HepG2 (cell line): Measurements from ENCODE around the gene DTWD2. TPM values are rescaled to one million over a fixed set of nuclear protein-coding genes. Genes with fewer than 3 reads are reported as not detected.
"Not testable (repeated sequence)": the region's sequence is repeated elsewhere in the genome, so short reads cannot be mapped to it uniquely, and the experiment has no call there.

Source experiments
- ATAC-seq: fragments of 200-7000 bp; cut with Tn5 transposase; 3 replicates; pipeline ENCODE4 v1.9.1; 2020; ENCODE audit warnings: mild to moderate bottlenecking, moderate library complexity
- BruUV-seq: library from RNA; stranded (reverse); fragments of 400-500 nt; replicated peaks from 2 replicates; lab custom pipeline; 2021; lab: Mats Ljungman, UMichigan
- CTCF ChIA-PET: fragments of 300-600 bp; formaldehyde crosslinking; extraction: SDS; loops from one replicate; lab custom pipeline; 2021; ENCODE audit warnings: low total read pairs, inconsistent platforms, low intra/inter-chr PET ratio; lab: Yijun Ruan, JAX
- POLR2A ChIA-PET: fragments of 350-600 bp; sonication (Branson Sonifier 250); formaldehyde crosslinking; loops from one replicate; lab custom pipeline; 2020; ENCODE audit warnings: antibody characterized with exemption, inconsistent platforms; lab: Yijun Ruan, JAX
- DNase-seq: peaks from one replicate; pipeline ENCODE4 v3.0.0-alpha.2; 2015; ENCODE audit warnings: low spot score
- FAIRE-seq: peaks from 3 replicates; lab custom pipeline; 2011; peaks lifted over from hg19 to GRCh38; lab: Jason Lieb, UNC
- H2AFZ ChIP-seq: one replicate; pipeline ENCODE4 v1.6.1; 2011; ENCODE audit warnings: low read length, inconsistent platforms
- H3K27ac ChIP-seq: fragments of 300-600 bp; 3 replicates; pipeline ENCODE4 v1.8.0; 2011; ENCODE audit warnings: mixed run types, mild to moderate bottlenecking, mixed read lengths, low read length, inconsistent platforms; ENCODE audit not compliant: insufficient read depth; ENCODE audit errors: extremely low read length
- H3K27me3 ChIP-seq, 2 experiments: fragments of 200-600 bp in 1 of 2; 2 replicates in 1 of 2; 3 replicates in 1 of 2; pipeline versions ENCODE4 v1.6.0 to v1.8.0; 2011; ENCODE audit warnings: low read length in 2 of 2, mild to moderate bottlenecking in 2 of 2, moderate library complexity in 2 of 2, inconsistent platforms in 1 of 2; ENCODE audit not compliant: insufficient read depth in 2 of 2, control insufficient read depth in 1 of 2
- H3K36me3 ChIP-seq, 2 experiments: fragments of 200-600 bp in 1 of 2; replicated peaks in 1 of 2; 2 replicates in 1 of 2; 3 replicates in 1 of 2; pipeline versions ENCODE4 v1.5.1 to v1.8.0; 2011; ENCODE audit warnings: low read length in 2 of 2, inconsistent platforms in 1 of 2; ENCODE audit not compliant: insufficient read depth in 2 of 2, control insufficient read depth in 1 of 2
- H3K4me1 ChIP-seq: 2 replicates; pipeline ENCODE4 v1.5.1; 2012; ENCODE audit warnings: low read length, inconsistent platforms; ENCODE audit not compliant: insufficient read depth
- H3K4me2 ChIP-seq: 2 replicates; pipeline ENCODE4 v1.6.0; 2011; ENCODE audit warnings: low read depth, low read length, inconsistent platforms
- H3K4me3 ChIP-seq, 3 experiments: fragments of 200-600 bp in 1 of 3; sonication (generic), shearing (Covaris generic) in 1 of 3; replicated peaks in 1 of 3; 2 replicates each; pipeline ENCODE4 v1.5.1; 2011 to 2016; ENCODE audit warnings: low read length in 3 of 3, inconsistent platforms in 2 of 3, low read depth in 2 of 3, mild to moderate bottlenecking in 2 of 3, control low read depth in 1 of 3, mixed read lengths in 1 of 3; ENCODE audit not compliant: insufficient read depth in 1 of 3
- H3K79me2 ChIP-seq: one replicate; pipeline ENCODE4 v1.6.1; 2011; ENCODE audit warnings: low read length, inconsistent platforms; ENCODE audit not compliant: insufficient read depth
- H3K9ac ChIP-seq: 2 replicates; pipeline ENCODE4 v1.6.0; 2011; ENCODE audit warnings: mild to moderate bottlenecking, low read depth, low read length, inconsistent platforms; ENCODE audit not compliant: insufficient read depth
- H3K9me3 ChIP-seq: 2 replicates; pipeline ENCODE4 v1.5.1; 2012; ENCODE audit warnings: mild to moderate bottlenecking, low read length
- H4K20me1 ChIP-seq: 2 replicates; pipeline ENCODE4 v1.6.0; 2011; ENCODE audit warnings: inconsistent platforms, mild to moderate bottlenecking, low read length, moderate library complexity; ENCODE audit not compliant: insufficient read depth
- WGBS: methylation state at CpG from one replicate; pipeline ENCODE4 v1.1.6; 2017; ENCODE audit warnings: low lambda C conversion rate; 5-methylcytosine and 5-hydroxymethylcytosine counted together
- in situ Hi-C: cut with HindIII; loops from 2 replicates; pipeline ENCODE4 v1.10.0; 2017; ENCODE audit warnings: low pct_unique_long_range_greater_than_20kb; ENCODE audit not compliant: extremely low pct_ligation_motif_present
- intact Hi-C: fragments of 100-400 bp; cut with micrococcal nuclease; formaldehyde crosslinking; loops from one replicate; pipeline ENCODE4 v1.10.0; 2022; ENCODE audit not compliant: unreplicated experiment
- polyA plus RNA-seq, 8 experiments: library from polyadenylated mRNA; depleted of rRNA in 3 of 8; stranded (reverse) in 7 of 8; unstranded in 1 of 8; fragments of >200 nt; fragmentation: Illumina TruSeq in 4 of 8; extraction: Trizol in 4 of 8; gene quantifications; 2 replicates each; pipeline versions ENCODE4 v1.2.1 to v1.2.3, GENCODE V29; 2011 to 2016; ENCODE audit warnings: low read depth in 4 of 8, missing spikeins in 1 of 8, mixed read lengths in 1 of 8; ENCODE audit not compliant: insufficient read depth in 1 of 8
- total RNA-seq, 5 experiments: library from RNA; depleted of rRNA; stranded (reverse); fragments of >200 nt; fragmentation: Illumina TruSeq; extraction: Trizol; gene quantifications; 2 replicates each; pipeline ENCODE4 v1.2.3, GENCODE V29; 2016; ENCODE audit warnings: low read depth in 1 of 5
- TF ChIP-seq, protein P1 (sequence below): sonication (generic); formaldehyde crosslinking; IDR thresholded peaks from 2 replicates; pipeline ENCODE4 v1.4.0; 2020; ENCODE audit warnings: missing genetic modification reagents, borderline replicate concordance

DTWD2 gene
- total and polyA plus RNA-seq, 2 of the 13 experiments (the other 11 are each of a cell fraction or from before 2014, with no cell fraction given), result 1.6 to 6.0 TPM

- Histone ChIP-seq H3K4me1 (no peaks in the 10 kb centered on the region), H4K20me1 (no peaks in the 10 kb centered on the region), H2AFZ (no peak overlapping the region), H3K9me3 (no peaks in the 10 kb centered on the region), H3K4me2 (no peak overlapping the region), H3K4me3 (no peak overlapping the region), H3K79me2 (no peaks in the 10 kb centered on the region), H3K27me3 (no peaks in the 10 kb centered on the region), H3K27ac (no peak overlapping the region), H3K9ac (no peak overlapping the region), H3K36me3 (no peaks in the 10 kb centered on the region)
- BruUV-seq, result no TSS peak
- CTCF ChIA-PET, result no interaction called here
- FAIRE-seq (no peak), DNase-seq (no peak), ATAC-seq (no peak)
- WGBS, result 91% methylated on average over 2 of the region's 2 CpGs
- intact Hi-C loops, result no loop called here
- in situ Hi-C loops, result no loop called here
- POLR2A ChIA-PET, result no interaction called here
- TF ChIP-seq, protein P1, sequence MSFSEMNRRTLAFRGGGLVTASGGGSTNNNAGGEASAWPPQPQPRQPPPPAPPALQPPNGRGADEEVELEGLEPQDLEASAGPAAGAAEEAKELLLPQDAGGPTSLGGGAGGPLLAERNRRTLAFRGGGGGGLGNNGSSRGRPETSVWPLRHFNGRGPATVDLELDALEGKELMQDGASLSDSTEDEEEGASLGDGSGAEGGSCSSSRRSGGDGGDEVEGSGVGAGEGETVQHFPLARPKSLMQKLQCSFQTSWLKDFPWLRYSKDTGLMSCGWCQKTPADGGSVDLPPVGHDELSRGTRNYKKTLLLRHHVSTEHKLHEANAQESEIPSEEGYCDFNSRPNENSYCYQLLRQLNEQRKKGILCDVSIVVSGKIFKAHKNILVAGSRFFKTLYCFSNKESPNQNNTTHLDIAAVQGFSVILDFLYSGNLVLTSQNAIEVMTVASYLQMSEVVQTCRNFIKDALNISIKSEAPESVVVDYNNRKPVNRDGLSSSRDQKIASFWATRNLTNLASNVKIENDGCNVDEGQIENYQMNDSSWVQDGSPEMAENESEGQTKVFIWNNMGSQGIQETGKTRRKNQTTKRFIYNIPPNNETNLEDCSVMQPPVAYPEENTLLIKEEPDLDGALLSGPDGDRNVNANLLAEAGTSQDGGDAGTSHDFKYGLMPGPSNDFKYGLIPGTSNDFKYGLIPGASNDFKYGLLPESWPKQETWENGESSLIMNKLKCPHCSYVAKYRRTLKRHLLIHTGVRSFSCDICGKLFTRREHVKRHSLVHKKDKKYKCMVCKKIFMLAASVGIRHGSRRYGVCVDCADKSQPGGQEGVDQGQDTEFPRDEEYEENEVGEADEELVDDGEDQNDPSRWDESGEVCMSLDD (CRISPR knock-in tag), result no peak
Observed at GRCh38 chr5:118952992-118953651, 35.2 kb downstream of the DTWD2 start.

- in situ Hi-C loops, H3K4me2 ChIP-seq, H3K9ac ChIP-seq, CTCF ChIA-PET, POLR2A ChIA-PET, ATAC-seq, BruUV-seq, H3K36me3 ChIP-seq, H2AFZ ChIP-seq, H3K4me1 ChIP-seq, H3K9me3 ChIP-seq, H4K20me1 ChIP-seq, H3K27me3 ChIP-seq, intact Hi-C loops, H3K27ac ChIP-seq, H3K4me3 ChIP-seq, DNase-seq, H3K79me2 ChIP-seq, FAIRE-seq: not testable (repeated sequence)
- WGBS, result 98% methylated on average over 4 of the region's 4 CpGs
Observed at GRCh38 chr5:118952306-118952705, 36.0 kb downstream of the DTWD2 start.

DNA sequence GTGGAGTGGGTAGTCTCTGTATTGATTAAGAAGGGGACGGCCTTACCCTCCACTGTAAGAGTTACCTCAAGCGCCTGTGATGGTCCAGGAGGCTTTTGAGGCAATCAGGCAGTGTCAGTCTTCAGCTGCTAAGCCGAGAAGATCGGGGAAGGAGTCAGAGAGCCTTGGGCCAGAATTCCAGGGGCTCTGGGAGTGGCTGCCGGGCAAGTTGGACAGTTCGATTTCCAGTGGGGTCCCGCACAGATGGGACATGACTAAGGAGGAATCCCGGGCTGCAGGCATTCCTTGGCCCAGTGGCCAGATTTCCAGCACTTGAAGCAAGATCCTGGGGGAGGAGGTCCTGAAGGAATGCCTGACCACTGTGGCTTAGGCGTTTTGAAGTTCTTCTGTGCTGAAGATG is 38.0 kb downstream of the DTWD2 start:
- POLR2A ChIA-PET, H3K9me3 ChIP-seq, H4K20me1 ChIP-seq, intact Hi-C loops, CTCF ChIA-PET, H3K27ac ChIP-seq, ATAC-seq, H3K36me3 ChIP-seq, H3K4me3 ChIP-seq, FAIRE-seq, H2AFZ ChIP-seq, DNase-seq, BruUV-seq, H3K4me2 ChIP-seq, H3K27me3 ChIP-seq, H3K4me1 ChIP-seq, in situ Hi-C loops, H3K9ac ChIP-seq, H3K79me2 ChIP-seq: not testable (repeated sequence)
- 50% methylated on average over 1 of the region's 9 CpGs for WGBS
